A673 (cell line): Measurements from ENCODE around the gene PDE6C.

ENCODE experiments used
- CTCF ChIP-seq: fragments of 300-800, 200-600 bp; sonication (generic); conservative IDR thresholded peaks from 2 replicates; pipeline ENCODE4 v1.5.1; 2017; ENCODE audit warnings: low read depth, mild to moderate bottlenecking, antibody characterized with exemption, low read length, moderate library complexity, mixed read lengths
- EZH2 ChIP-seq: fragments of 200-600 bp; sonication (generic); IDR thresholded peaks from 2 replicates; pipeline ENCODE4 v1.6.1; 2017; ENCODE audit warnings: borderline replicate concordance, low read depth, mild to moderate bottlenecking, mixed read lengths, antibody characterized with exemption, low read length; ENCODE audit not compliant: poor library complexity, severe bottlenecking

GRCh38 chr10:93657757-93658156, 45.4 kb downstream of the PDE6C start:
- TF ChIP-seq CTCF, result no peak
- no peak for TF ChIP-seq EZH2
